Chondrocyte (in vitro differentiated cells): Measurements from ENCODE around the gene ZFC3H1. TPM values are rescaled to one million over a fixed set of nuclear protein-coding genes. Genes with fewer than 3 reads are reported as not detected.

Source experiments
- DNase-seq: peaks from one replicate; pipeline ENCODE4 v3.0.0; 2021; ENCODE audit warnings: mixed read lengths, low spot score
- H3K27ac Mint-ChIP-seq: one replicate; pipeline ENCODE4 v1.8.0; 2021; ENCODE audit warnings: mild to moderate bottlenecking, moderate library complexity, mixed read lengths; ENCODE audit not compliant: unreplicated experiment
- H3K27me3 Mint-ChIP-seq: 2 replicates; pipeline ENCODE4 v1.8.0; 2021; ENCODE audit warnings: low read depth, mixed read lengths
- H3K36me3 Mint-ChIP-seq: 2 replicates; pipeline ENCODE4 v1.8.0; 2021; ENCODE audit warnings: low read depth, mixed read lengths
- H3K4me1 Mint-ChIP-seq: 2 replicates; pipeline ENCODE4 v1.8.0; 2021; ENCODE audit warnings: low read depth, mild to moderate bottlenecking, mixed read lengths
- H3K4me3 Mint-ChIP-seq: one replicate; pipeline ENCODE4 v1.8.0; 2021; ENCODE audit warnings: mild to moderate bottlenecking, moderate library complexity, mixed read lengths; ENCODE audit not compliant: unreplicated experiment
- H3K9me3 Mint-ChIP-seq: 2 replicates; pipeline ENCODE4 v1.8.0; 2021; ENCODE audit warnings: low read depth, mixed read lengths
- total RNA-seq: library from RNA; stranded (reverse); gene quantifications from 3 replicates; pipeline ENCODE4 v1.2.1, GENCODE V29; 2021
- TF ChIP-seq, protein P1 (sequence below): fragments of 200-600 bp; sonication (generic); IDR thresholded peaks from 2 replicates; pipeline ENCODE4 v1.5.0; 2021; ENCODE audit warnings: antibody characterized with exemption, mild to moderate bottlenecking, moderate library complexity

Gene ZFC3H1
- total RNA-seq, 1 donor from 2014 or later, result 39.6 TPM

- Mint-ChIP-seq H3K27ac (no peak overlapping the region), H3K4me3 (no peak overlapping the region), H3K9me3 (no peaks in the 10 kb centered on the region), H3K27me3 (no peaks in the 10 kb centered on the region), H3K36me3 (peaks cover 33% of the 10 kb centered on the region), H3K4me1 (peaks cover 36% of the 10 kb centered on the region)
- no peak for DNase-seq
- TF ChIP-seq, protein P1, sequence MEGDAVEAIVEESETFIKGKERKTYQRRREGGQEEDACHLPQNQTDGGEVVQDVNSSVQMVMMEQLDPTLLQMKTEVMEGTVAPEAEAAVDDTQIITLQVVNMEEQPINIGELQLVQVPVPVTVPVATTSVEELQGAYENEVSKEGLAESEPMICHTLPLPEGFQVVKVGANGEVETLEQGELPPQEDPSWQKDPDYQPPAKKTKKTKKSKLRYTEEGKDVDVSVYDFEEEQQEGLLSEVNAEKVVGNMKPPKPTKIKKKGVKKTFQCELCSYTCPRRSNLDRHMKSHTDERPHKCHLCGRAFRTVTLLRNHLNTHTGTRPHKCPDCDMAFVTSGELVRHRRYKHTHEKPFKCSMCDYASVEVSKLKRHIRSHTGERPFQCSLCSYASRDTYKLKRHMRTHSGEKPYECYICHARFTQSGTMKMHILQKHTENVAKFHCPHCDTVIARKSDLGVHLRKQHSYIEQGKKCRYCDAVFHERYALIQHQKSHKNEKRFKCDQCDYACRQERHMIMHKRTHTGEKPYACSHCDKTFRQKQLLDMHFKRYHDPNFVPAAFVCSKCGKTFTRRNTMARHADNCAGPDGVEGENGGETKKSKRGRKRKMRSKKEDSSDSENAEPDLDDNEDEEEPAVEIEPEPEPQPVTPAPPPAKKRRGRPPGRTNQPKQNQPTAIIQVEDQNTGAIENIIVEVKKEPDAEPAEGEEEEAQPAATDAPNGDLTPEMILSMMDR, result peak; percentile 25
Observed at GRCh38 chr12:71639341-71639760, 24.3 kb downstream of the ZFC3H1 start.

DNA sequence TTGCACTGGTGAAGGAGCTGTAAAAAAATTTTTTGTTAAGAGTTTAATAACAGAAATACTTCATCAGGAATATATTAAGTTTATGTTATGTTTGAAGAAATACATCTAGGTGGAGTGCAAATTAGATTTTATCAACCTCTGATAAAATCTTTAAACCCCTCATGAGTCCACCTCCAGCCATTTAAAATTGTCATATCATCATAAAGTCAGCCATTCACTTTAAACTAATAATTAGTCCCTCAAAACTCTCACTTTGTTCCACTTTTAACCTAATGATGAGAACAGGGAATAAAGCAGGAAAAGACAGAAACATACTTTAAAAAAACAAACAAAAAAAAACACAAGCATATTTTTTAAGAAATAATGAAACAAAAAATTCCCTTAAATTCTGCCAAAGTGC, 25.1 kb downstream of the ZFC3H1 start:
- no peak overlapping the region for H3K4me3 Mint-ChIP-seq
- TF ChIP-seq, protein P1, result no peak
- no peaks in the 10 kb centered on the region for H3K9me3 Mint-ChIP-seq
- no peak for DNase-seq
- H3K27ac Mint-ChIP-seq, result peak overlapping the region; percentile 36
- H3K4me1 Mint-ChIP-seq, result peaks cover 36% of the 10 kb centered on the region
- H3K27me3 Mint-ChIP-seq, result no peaks in the 10 kb centered on the region
- peaks cover 32% of the 10 kb centered on the region for H3K36me3 Mint-ChIP-seq

DNA sequence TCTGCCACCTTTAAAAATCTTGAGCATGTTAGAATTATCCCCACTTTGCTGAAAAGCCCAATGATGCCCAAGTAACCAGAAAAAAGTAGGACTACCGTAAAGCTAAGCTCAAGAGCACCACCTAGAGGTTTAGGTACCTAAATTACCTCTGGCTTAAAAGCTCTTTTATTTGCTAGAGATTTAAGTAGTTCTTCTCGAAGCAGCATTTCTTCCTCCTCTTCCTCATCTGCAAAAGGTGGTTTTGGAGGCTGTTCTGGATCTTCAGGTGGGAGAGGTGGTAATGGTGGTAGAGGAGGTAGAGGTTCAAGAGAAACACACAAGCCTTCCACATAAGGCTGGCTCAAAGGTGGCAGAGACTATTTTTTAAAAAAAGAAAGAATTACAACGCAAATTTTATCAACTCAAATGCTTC, 26.9 kb downstream of the ZFC3H1 start:
- TF ChIP-seq, protein P1, result peak; percentile 91
- peak overlapping the region; percentile 74 for H3K27ac Mint-ChIP-seq
- peaks cover 39% of the 10 kb centered on the region for H3K36me3 Mint-ChIP-seq
- no peak overlapping the region for H3K4me3 Mint-ChIP-seq
- peaks cover 28% of the 10 kb centered on the region for H3K4me1 Mint-ChIP-seq
- no peak for DNase-seq
- no peaks in the 10 kb centered on the region for H3K27me3 Mint-ChIP-seq
- no peaks in the 10 kb centered on the region for H3K9me3 Mint-ChIP-seq

DNA sequence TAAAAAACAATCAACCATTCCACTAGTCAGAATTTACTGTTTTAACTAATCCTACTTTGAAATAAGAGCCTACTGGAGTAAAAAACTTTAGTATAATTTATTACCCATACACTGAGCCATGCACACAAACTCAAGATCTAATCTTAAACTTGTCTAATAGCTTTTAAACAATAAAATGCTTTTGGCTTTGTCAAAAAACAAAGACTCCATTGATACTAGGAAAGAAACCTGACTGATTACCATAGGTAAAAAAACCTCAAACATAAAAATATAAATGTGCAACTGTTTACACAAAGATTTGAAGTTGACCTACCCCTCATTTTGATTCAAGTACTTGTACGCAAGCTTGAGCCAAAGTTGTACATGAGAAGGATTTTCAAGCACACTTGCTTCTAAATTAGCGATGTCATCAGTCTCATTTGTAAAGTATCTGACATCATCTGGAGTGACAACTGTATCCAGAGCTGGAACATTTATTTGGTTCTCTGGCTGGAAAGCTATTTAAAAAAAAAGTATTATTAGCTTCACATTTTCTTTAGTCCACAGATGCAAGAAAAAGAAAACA, 36.1 kb downstream of the ZFC3H1 start:
- peaks cover 10% of the 10 kb centered on the region for H3K4me1 Mint-ChIP-seq
- no peaks in the 10 kb centered on the region for H3K9me3 Mint-ChIP-seq
- TF ChIP-seq, protein P1, result no peak
- no peak for DNase-seq
- H3K27me3 Mint-ChIP-seq, result no peaks in the 10 kb centered on the region
- H3K36me3 Mint-ChIP-seq, result peaks cover 47% of the 10 kb centered on the region
- H3K4me3 Mint-ChIP-seq, result no peak overlapping the region
- H3K27ac Mint-ChIP-seq, result peak overlapping the region; percentile 49

- Mint-ChIP-seq H3K4me1 (peaks cover 10% of the 10 kb centered on the region), H3K36me3 (peaks cover 45% of the 10 kb centered on the region)
Observed at GRCh38 chr12:71626768-71627167, 36.9 kb downstream of the ZFC3H1 start.

More at GRCh38 chr12:71626768-71627167, 36.9 kb downstream of the ZFC3H1 start:
- TF ChIP-seq, protein P1, result no peak
- no peaks in the 10 kb centered on the region for H3K27me3 Mint-ChIP-seq
- no peaks in the 10 kb centered on the region for H3K9me3 Mint-ChIP-seq
- H3K27ac Mint-ChIP-seq, result peak overlapping the region; percentile 72
- DNase-seq, result no peak
- no peak overlapping the region for H3K4me3 Mint-ChIP-seq
